Left lung (tissue), 10 donors: ENCODE data around the gene SYT8. TPM values are rescaled to one million over a fixed set of nuclear protein-coding genes. Genes with fewer than 3 reads are reported as not detected.
A peak's percentile ranks its signal among the peaks of the same experiment; 100 is the strongest.

Experiments used
- ATAC-seq: fragments of 200-7000 bp; cut with Tn5 transposase; one replicate; pipeline ENCODE4 v1.9.1; 2020; ENCODE audit warnings: moderate library complexity
- DNase-seq, 4 donors: peaks; one replicate each; pipeline ENCODE4 v3.0.0-alpha.2; 2013 to 2020
- H3K27ac ChIP-seq, 2 donors: fragments of 200-600 bp; sonication (generic) in 1 of 2; one replicate each; pipeline versions ENCODE4 v1.5.0 to v1.8.0; 2020 to 2021
- H3K27me3 ChIP-seq, 2 donors: fragments of 200-600 bp; sonication (generic) in 1 of 2; one replicate each; pipeline versions ENCODE4 v1.5.0 to v1.8.0; 2020 to 2021
- H3K36me3 ChIP-seq, 2 donors: fragments of 200-600 bp; sonication (generic) in 1 of 2; one replicate each; pipeline versions ENCODE4 v1.5.0 to v1.8.0; 2020 to 2021
- H3K4me1 ChIP-seq, 2 donors: fragments of 200-600 bp; one replicate each; pipeline ENCODE4 v1.8.0; 2021
- H3K4me3 ChIP-seq, 2 donors: fragments of 200-600 bp; sonication (generic) in 1 of 2; one replicate each; pipeline versions ENCODE4 v1.5.0 to v1.8.0; 2020 to 2021; ENCODE audit warnings: mild to moderate bottlenecking in 1 of 2
- H3K9me3 ChIP-seq, 2 donors: fragments of 200-600 bp; sonication (generic) in 1 of 2; one replicate each; pipeline versions ENCODE4 v1.5.0 to v1.8.0; 2020 to 2021
- CTCF ChIP-seq, 2 donors: fragments of 200-600 bp; sonication (generic) in 1 of 2; IDR thresholded peaks; one replicate each; pipeline versions ENCODE4 v1.5.0 to v1.8.0; 2021; ENCODE audit warnings: antibody characterized with exemption in 2 of 2
- intact Hi-C, 2 donors: fragments of 100-400 bp; cut with DNase I; formaldehyde crosslinking; loops; one replicate each; pipeline versions ENCODE4 v1.11.2 to v1.14.2; 2022
- polyA plus RNA-seq, 6 donors: library from polyadenylated mRNA; unstranded; fragments of 120-200 nt; gene quantifications; one replicate each; pipeline ENCODE4 v1.2.1, GENCODE V29; 2013; ENCODE audit not compliant: insufficient read length in 6 of 6
- total RNA-seq, 2 donors: library from RNA; stranded (reverse); fragmentation: NEBNext Ultra II Directional; extraction: Animal tissue kit (Norgen Biotek cat#: 25700); gene quantifications; one replicate each; pipeline ENCODE4 v1.2.1, GENCODE V29; 2021
- donor health status: DM: no; HTN: yes; CAD: no.
- donor health status: DM: no; HTN: no; CAD: no.

Gene SYT8
- total and polyA plus RNA-seq, 8 donors: 0.21 to 8.8 (median 1.1) TPM

- H3K36me3 ChIP-seq: no peaks in the 10 kb centered on the region
- DNase-seq: peak in 1 of 4 donors; percentile 78
- H3K4me3 ChIP-seq: peak overlapping the region in 1 of 2 donors; percentile 49
- no peak for TF ChIP-seq CTCF (IDR thresholded peaks at IDR 0.05)
- no peak for ATAC-seq
- peaks cover 0 to 89% of the 10 kb centered on the region in 2 donors for H3K4me1 ChIP-seq
- H3K27ac ChIP-seq: peak overlapping the region in 1 of 2 donors; percentile 6
- H3K9me3 ChIP-seq: no peaks in the 10 kb centered on the region
- H3K27me3 ChIP-seq: no peaks in the 10 kb centered on the region
- intact Hi-C loops: no loop called here
Observed at GRCh38 chr11:1854132-1854948, 19.6 kb downstream of the SYT8 start.

- H3K4me1 ChIP-seq: peaks cover 0 to 80% of the 10 kb centered on the region in 2 donors
- peak in 1 of 4 donors; percentile 76 for DNase-seq
- no peaks in the 10 kb centered on the region for H3K9me3 ChIP-seq
- H3K27ac ChIP-seq: peak overlapping the region in 1 of 2 donors; percentile 6
- no peak for TF ChIP-seq CTCF (IDR thresholded peaks at IDR 0.05)
- no peaks in the 10 kb centered on the region for H3K27me3 ChIP-seq
- intact Hi-C loops: no loop called here
- no peaks in the 10 kb centered on the region for H3K36me3 ChIP-seq
- ATAC-seq: no peak
- peak overlapping the region in 1 of 2 donors; percentile 49 for H3K4me3 ChIP-seq
Observed at GRCh38 chr11:1854949-1855885, 20.4 kb downstream of the SYT8 start.

GRCh38 chr11:1855886-1856265, 21.1 kb downstream of the SYT8 start:
- peaks cover 0 to 75% of the 10 kb centered on the region in 2 donors for H3K4me1 ChIP-seq
- DNase-seq: peak in 1 of 4 donors; percentile 53
- intact Hi-C loops: no loop called here
- H3K27me3 ChIP-seq: no peaks in the 10 kb centered on the region
- ATAC-seq: no peak
- no peak for TF ChIP-seq CTCF (IDR thresholded peaks at IDR 0.05)
- no peak overlapping the region for H3K4me3 ChIP-seq
- no peaks in the 10 kb centered on the region for H3K36me3 ChIP-seq
- H3K27ac ChIP-seq: no peak overlapping the region
- H3K9me3 ChIP-seq: no peaks in the 10 kb centered on the region

- ATAC-seq (no peak), DNase-seq (peak in 1 of 4 donors; percentile 66)
- Histone ChIP-seq H3K36me3 (no peaks in the 10 kb centered on the region), H3K27ac (no peak overlapping the region), H3K9me3 (no peaks in the 10 kb centered on the region), H3K27me3 (no peaks in the 10 kb centered on the region), H3K4me1 (peaks cover 0 to 69% of the 10 kb centered on the region in 2 donors), H3K4me3 (no peak overlapping the region)
- no peak for TF ChIP-seq CTCF (IDR thresholded peaks at IDR 0.05)
- intact Hi-C loops: no loop called here
Observed at GRCh38 chr11:1856306-1857005, 21.7 kb downstream of the SYT8 start.
